Thoracic aorta (tissue), 2 donors: Measurements from ENCODE around the gene BICC1. TPM values are rescaled to one million over a fixed set of nuclear protein-coding genes. Genes with fewer than 3 reads are reported as not detected.

Experiments
- ATAC-seq: fragments of 150-250 bp; one replicate; pipeline ENCODE4 v1.8.0; 2017; ENCODE audit warnings: low read depth; ENCODE audit not compliant: insufficient number of reproducible peaks, low FRiP score
- DNase-seq: peaks from one replicate; pipeline ENCODE4 v3.0.0-alpha.2; 2020; ENCODE audit warnings: low spot score
- H3K27ac ChIP-seq, 2 donors: fragments of 200-600 bp; sonication (generic); 1 replicate in 1 of 2; 2 replicates in 1 of 2; pipeline ENCODE4 v1.5.1; 2016; ENCODE audit warnings: mild to moderate bottlenecking in 2 of 2, moderate library complexity in 2 of 2
- H3K27me3 ChIP-seq: fragments of 200-600 bp; sonication (generic); replicated peaks from 2 replicates; pipeline ENCODE4 v1.6.0; 2016; ENCODE audit warnings: mild to moderate bottlenecking; ENCODE audit not compliant: insufficient read depth
- H3K36me3 ChIP-seq: fragments of 200-600 bp; sonication (generic); one replicate; pipeline ENCODE4 v1.5.1; 2016
- H3K4me1 ChIP-seq, 2 donors: fragments of 200-600 bp; sonication (generic); 1 replicate in 1 of 2; 2 replicates in 1 of 2; pipeline versions ENCODE4 v1.5.1 to v1.6.0; 2016; ENCODE audit warnings: low read depth in 2 of 2, mild to moderate bottlenecking in 1 of 2; ENCODE audit not compliant: control insufficient read depth in 1 of 2
- H3K4me3 ChIP-seq: fragments of 200-600 bp; sonication (generic); 2 replicates; pipeline ENCODE4 v1.5.1; 2016; ENCODE audit warnings: mild to moderate bottlenecking
- H3K9me3 ChIP-seq: fragments of 200-600 bp; sonication (generic); 2 replicates; pipeline ENCODE4 v1.5.1; 2016
- CTCF ChIP-seq: fragments of 200-600 bp; sonication (generic); IDR thresholded peaks from one replicate; pipeline ENCODE4 v1.5.1; 2019; ENCODE audit warnings: antibody characterized with exemption
- total RNA-seq, 2 donors: library from RNA; depleted of rRNA; stranded (reverse); fragments of >200 nt; gene quantifications; one replicate each; pipeline versions ENCODE4 v1.1.0 to v1.2.3, GENCODE V29; 2016

The BICC1 gene
- total RNA-seq, 2 donors from 2014 or later = 20.4 to 28.1 TPM

- Histone ChIP-seq H3K4me3 (no peak overlapping the region), H3K9me3 (peaks cover 7% of the 10 kb centered on the region), H3K27me3 (no peaks in the 10 kb centered on the region), H3K36me3 (no peaks in the 10 kb centered on the region), H3K4me1 (peaks cover under 1 to 10% of the 10 kb centered on the region in 2 donors), H3K27ac (no peak overlapping the region)
- ATAC-seq (no peak), DNase-seq (no peak)
- no peak for TF ChIP-seq CTCF
Observed at GRCh38 chr10:58767652-58768051, 255.0 kb downstream of the BICC1 start.

GRCh38 chr10:58771863-58772262 is 259.2 kb downstream of the BICC1 start:
- no peak for ATAC-seq
- peaks cover 2 to 22% of the 10 kb centered on the region in 2 donors for H3K4me1 ChIP-seq

GRCh38 chr10:58772758-58773157 is 260.1 kb downstream of the BICC1 start:
- no peak overlapping the region for H3K27ac ChIP-seq
- H3K4me1 ChIP-seq = peaks cover 2 to 25% of the 10 kb centered on the region in 2 donors
- TF ChIP-seq CTCF = no peak
- H3K9me3 ChIP-seq = peaks cover 1% of the 10 kb centered on the region
- ATAC-seq = no peak
- H3K4me3 ChIP-seq = no peak overlapping the region
- no peaks in the 10 kb centered on the region for H3K27me3 ChIP-seq
- H3K36me3 ChIP-seq = no peaks in the 10 kb centered on the region
- DNase-seq = no peak

More at GRCh38 chr10:58771863-58772262, 259.2 kb downstream of the BICC1 start:
- no peak overlapping the region for H3K27ac ChIP-seq
- no peaks in the 10 kb centered on the region for H3K36me3 ChIP-seq
- peaks cover 7% of the 10 kb centered on the region for H3K9me3 ChIP-seq
- no peak for TF ChIP-seq CTCF
- no peaks in the 10 kb centered on the region for H3K27me3 ChIP-seq
- no peak for DNase-seq
- no peak overlapping the region for H3K4me3 ChIP-seq

GRCh38 chr10:58773341-58773740 is 260.7 kb downstream of the BICC1 start:
- Histone ChIP-seq H3K27me3 (no peaks in the 10 kb centered on the region), H3K36me3 (no peaks in the 10 kb centered on the region), H3K9me3 (no peaks in the 10 kb centered on the region), H3K4me1 (peaks cover 2 to 25% of the 10 kb centered on the region in 2 donors), H3K27ac (no peak overlapping the region), H3K4me3 (no peak overlapping the region)
- no peak for DNase-seq
- ATAC-seq = no peak
- TF ChIP-seq CTCF = no peak

- H3K27me3 ChIP-seq = no peaks in the 10 kb centered on the region
- ATAC-seq (no peak), DNase-seq (no peak)
- no peak for TF ChIP-seq CTCF
- peaks cover 2 to 25% of the 10 kb centered on the region in 2 donors for H3K4me1 ChIP-seq
- no peak overlapping the region for H3K27ac ChIP-seq
- no peak overlapping the region for H3K4me3 ChIP-seq
- H3K9me3 ChIP-seq = no peaks in the 10 kb centered on the region
- H3K36me3 ChIP-seq = no peaks in the 10 kb centered on the region
Observed at GRCh38 chr10:58773944-58774343, 261.3 kb downstream of the BICC1 start.
